ENCODE measurements around the gene NDUFB4.

DNA sequence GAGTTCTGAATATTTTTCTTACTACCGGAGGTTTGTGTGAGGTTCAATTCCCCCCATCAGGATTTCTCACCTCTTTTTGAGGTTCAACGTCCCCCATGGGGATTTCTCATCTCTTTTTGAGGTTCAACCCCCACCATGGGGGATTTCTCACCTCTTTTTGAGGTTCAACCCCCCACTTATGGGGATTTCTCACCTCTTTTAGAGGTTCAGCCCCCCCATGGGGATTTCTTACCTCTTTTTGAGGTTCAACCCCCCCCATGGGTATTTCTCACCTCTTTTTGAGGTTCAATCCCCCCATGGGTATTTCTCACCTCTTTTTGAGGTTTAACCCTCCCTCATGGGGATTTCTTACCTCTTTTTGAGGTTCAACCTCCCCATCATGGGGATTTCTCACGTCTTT lies 26.3 kb downstream of the NDUFB4 start:
- TF ChIP-seq CREB1 (IDR thresholded peaks at IDR 0.05; ENCODE audit: low read depth) = no peak
- no peak for TF ChIP-seq REST (IDR thresholded peaks at IDR 0.05; ENCODE audit: low read depth)
- no peak for TF ChIP-seq YY1 (IDR thresholded peaks at IDR 0.05; ENCODE audit: low read depth)
- no peak for TF ChIP-seq TAF1 (IDR thresholded peaks at IDR 0.05; ENCODE audit: low read depth)
- no peak for TF ChIP-seq EGR1 (IDR thresholded peaks at IDR 0.05)
- no peak for TF ChIP-seq EP300 (IDR thresholded peaks at IDR 0.05; ENCODE audit: borderline replicate concordance)
- no peak for TF ChIP-seq RAD21 (IDR thresholded peaks at IDR 0.05; ENCODE audit: low read depth)
- TF ChIP-seq NFIC (IDR thresholded peaks at IDR 0.05) = no peak
- TF ChIP-seq TEAD4 (IDR thresholded peaks at IDR 0.05) = no peak
- TF ChIP-seq, protein P1, sequence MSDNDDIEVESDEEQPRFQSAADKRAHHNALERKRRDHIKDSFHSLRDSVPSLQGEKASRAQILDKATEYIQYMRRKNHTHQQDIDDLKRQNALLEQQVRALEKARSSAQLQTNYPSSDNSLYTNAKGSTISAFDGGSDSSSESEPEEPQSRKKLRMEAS (IDR thresholded peaks at IDR 0.05) = no peak
- TF ChIP-seq CEBPB (IDR thresholded peaks at IDR 0.05) = no peak
- no peak for TF ChIP-seq FOXM1 (IDR thresholded peaks at IDR 0.05; ENCODE audit: borderline replicate concordance, low read depth)
